ENCODE measurements around the gene AMPD3. TPM values are rescaled to one million over a fixed set of nuclear protein-coding genes. Genes with fewer than 3 reads are reported as not detected.

The AMPD3 gene
- total RNA-seq, 2 experiments from 2014 or later, result 21.4 to 23.3 TPM

DNA sequence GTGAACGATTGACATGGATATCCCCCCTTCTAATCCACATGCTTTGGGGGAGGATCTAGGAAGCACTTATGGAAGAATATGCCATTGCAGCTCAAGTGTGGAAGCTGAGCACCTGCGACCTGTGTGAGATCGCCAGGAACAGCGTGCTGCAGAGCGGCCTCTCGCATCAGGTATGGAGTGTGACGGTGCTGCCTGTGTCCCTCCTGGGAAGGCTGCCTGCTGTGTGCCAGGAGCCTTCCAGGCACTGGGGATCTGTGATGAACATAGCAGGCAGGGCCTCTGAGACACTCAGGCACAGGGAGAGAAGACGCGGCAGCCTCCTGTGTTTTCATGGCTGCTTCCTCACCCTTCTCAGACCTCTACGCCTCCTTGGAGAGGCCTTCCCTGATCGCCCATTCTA lies 49.4 kb downstream of the AMPD3 start:
- H3K4me1 Mint-ChIP-seq, result no peaks in the 10 kb centered on the region
- CTCF ChIA-PET, result no interaction called here
- H3K27me3 Mint-ChIP-seq, result no peaks in the 10 kb centered on the region
- peaks cover 43% of the 10 kb centered on the region for H3K36me3 Mint-ChIP-seq (ENCODE audit: low read depth)
- H3K9me3 Mint-ChIP-seq, result no peaks in the 10 kb centered on the region
- no peak overlapping the region for H3K27ac Mint-ChIP-seq
- POLR2A ChIA-PET, result interaction anchor here (0.8 kb wide), 1 partner anchor 89 kb away, joined by 3 read pairs; no protein-coding TSS in a partner anchor
- DNase-seq, result no peak
- H3K4me3 Mint-ChIP-seq, result no peak overlapping the region

DNA sequence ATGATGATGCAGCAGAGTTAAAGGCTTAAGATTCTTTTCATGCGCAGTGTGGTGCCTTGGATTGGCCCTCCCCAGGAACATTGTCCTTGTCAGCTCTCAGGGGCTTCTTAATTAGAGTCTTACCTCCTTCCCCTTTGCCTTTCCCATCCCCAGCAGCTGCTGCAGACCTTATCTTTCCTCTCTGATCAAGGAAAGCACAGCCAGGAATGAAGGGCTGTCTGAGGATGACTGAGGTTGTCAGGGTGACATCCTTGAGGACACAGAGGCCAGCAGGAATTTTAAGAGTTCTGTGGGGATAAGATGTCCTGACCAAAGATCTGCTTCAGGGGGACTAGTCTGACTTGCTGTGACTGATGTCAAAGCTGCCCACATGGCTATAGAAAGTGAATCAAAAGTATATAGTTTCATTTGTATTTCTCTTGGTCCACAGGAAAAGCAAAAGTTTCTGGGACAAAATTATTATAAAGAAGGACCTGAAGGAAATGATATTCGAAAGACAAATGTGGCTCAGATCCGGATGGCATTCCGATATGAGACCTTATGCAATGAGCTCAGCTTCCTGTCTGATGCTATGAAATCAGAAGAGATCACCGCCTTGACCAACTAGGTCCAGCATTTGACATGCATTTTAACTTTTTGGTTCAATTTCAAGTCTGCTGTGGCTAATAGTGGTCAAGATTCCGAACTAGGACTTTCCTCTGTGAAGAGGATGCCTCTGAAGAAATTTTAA lies 50.4 kb downstream of the AMPD3 start:
- H3K4me3 Mint-ChIP-seq, result no peak overlapping the region
- no peaks in the 10 kb centered on the region for H3K4me1 Mint-ChIP-seq
- no peaks in the 10 kb centered on the region for H3K9me3 Mint-ChIP-seq
- ChIA-PET POLR2A (no interaction called here), CTCF (interaction anchor here (1.2 kb wide), 1 partner anchor 92 kb away, joined by 3 read pairs; no protein-coding TSS in a partner anchor)
- H3K27ac Mint-ChIP-seq, result no peak overlapping the region
- peaks cover 38% of the 10 kb centered on the region for H3K36me3 Mint-ChIP-seq (ENCODE audit: low read depth)
- DNase-seq, result no peak
- no peaks in the 10 kb centered on the region for H3K27me3 Mint-ChIP-seq

DNA sequence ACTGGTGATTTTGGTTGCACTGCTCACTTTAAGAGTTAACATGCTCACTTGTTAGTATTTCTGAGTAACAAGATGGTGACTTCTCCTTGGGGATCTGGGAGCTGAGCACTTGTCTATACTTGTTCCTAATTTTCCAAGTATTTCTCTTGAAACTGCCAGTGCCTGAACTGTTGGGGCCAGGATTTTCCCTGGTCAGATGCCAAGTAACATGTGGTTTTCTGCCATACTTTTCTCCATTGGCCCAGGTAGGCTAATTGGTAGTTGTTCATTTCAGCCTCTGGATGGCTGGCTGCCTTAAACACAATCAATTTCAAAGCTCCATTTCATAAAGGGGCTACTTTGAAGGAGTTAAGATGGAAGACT lies 50.9 kb downstream of the AMPD3 start:
- ChIA-PET POLR2A (no interaction called here), CTCF (interaction anchor here (1.2 kb wide), 1 partner anchor 92 kb away, joined by 3 read pairs; no protein-coding TSS in a partner anchor)
- Mint-ChIP-seq H3K9me3 (no peaks in the 10 kb centered on the region), H3K27me3 (no peaks in the 10 kb centered on the region), H3K27ac (no peak overlapping the region), H3K4me3 (no peak overlapping the region), H3K36me3 (ENCODE audit: low read depth) (peaks cover 36% of the 10 kb centered on the region), H3K4me1 (no peaks in the 10 kb centered on the region)
- DNase-seq, result no peak

DNA sequence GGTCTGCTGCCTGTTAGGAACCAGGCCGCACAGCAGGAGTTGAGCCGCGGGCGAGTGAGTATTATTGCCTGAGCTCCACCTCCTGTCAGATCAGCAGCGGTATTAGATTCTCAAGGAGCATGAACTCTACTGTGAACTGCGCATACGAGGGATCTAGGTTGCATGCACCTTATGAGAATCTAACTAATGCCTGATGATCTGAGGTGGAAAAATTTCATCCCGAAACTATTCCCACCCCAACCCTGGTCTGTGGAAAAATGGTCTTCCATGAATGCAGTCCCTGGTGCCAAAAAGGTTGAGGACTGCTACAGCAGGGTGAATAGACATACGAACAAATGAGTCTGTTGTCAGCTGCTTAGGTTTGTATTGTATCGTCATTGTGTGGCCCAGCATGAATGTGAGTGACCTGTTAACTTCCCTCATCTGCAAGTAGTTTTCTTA lies 56.1 kb downstream of the AMPD3 start:
- Mint-ChIP-seq H3K9me3 (no peaks in the 10 kb centered on the region), H3K4me3 (no peak overlapping the region), H3K4me1 (peaks cover 8% of the 10 kb centered on the region), H3K27me3 (no peaks in the 10 kb centered on the region), H3K36me3 (ENCODE audit: low read depth) (peaks cover 16% of the 10 kb centered on the region), H3K27ac (no peak overlapping the region)
- ChIA-PET POLR2A (no interaction called here), CTCF (interaction anchor here (1.0 to 2.5 kb wide), 4 partner anchors 30 to 143 kb away, joined by 3 to 11 read pairs (median 4); partner anchors contain the start of gene RNF141)
- DNase-seq, result no peak

DNA sequence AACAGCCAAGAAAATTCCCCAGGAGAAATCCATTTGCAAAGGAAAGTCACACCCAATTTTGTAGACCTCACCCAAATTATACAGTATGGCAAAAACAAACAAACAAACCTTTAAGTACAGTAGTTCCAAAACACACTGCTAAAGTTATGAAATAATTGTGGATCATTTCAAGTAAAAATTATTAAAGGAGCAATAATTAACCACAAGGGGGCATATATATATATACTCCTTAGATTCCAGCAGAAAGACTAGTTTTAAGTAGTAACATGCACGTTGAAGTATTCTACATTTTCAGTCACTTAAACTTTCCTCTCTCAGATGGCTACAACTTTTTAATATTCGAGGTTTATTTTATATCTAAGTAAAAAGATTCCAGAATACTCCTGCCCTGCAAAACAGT lies 59.1 kb downstream of the AMPD3 start:
- H3K27ac Mint-ChIP-seq, result no peak overlapping the region
- POLR2A ChIA-PET, result no interaction called here
- no peak for DNase-seq
- H3K4me1 Mint-ChIP-seq, result peaks cover 8% of the 10 kb centered on the region
- CTCF ChIA-PET, result interaction anchor here (2.1 kb wide), 1 partner anchor 101 kb away, joined by 5 read pairs; no protein-coding TSS in a partner anchor
- no peak overlapping the region for H3K4me3 Mint-ChIP-seq
- H3K9me3 Mint-ChIP-seq, result no peaks in the 10 kb centered on the region
- H3K27me3 Mint-ChIP-seq, result no peaks in the 10 kb centered on the region
- peaks cover 29% of the 10 kb centered on the region for H3K36me3 Mint-ChIP-seq (ENCODE audit: low read depth)

DNA sequence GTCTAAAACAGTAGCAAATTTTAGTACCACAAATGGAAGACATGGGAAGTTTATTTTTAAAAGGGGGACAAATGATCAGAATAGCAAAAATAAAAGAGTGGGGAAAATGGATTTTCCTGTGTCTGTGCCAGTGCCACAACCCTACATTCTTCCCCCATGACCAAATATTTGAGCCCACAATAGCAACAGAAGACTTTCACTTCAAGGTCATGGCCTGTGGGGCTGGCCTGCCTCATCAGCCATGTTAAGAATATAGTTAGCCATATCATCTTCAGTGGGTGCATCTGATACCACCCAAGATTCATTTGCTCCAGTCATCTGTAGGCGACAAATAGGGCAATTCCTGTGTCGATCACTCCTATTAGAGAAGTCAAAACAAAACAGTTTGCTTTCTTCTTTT lies 59.6 kb downstream of the AMPD3 start:
- POLR2A ChIA-PET, result no interaction called here
- DNase-seq, result no peak
- H3K27me3 Mint-ChIP-seq, result no peaks in the 10 kb centered on the region
- no peak overlapping the region for H3K4me3 Mint-ChIP-seq
- peaks cover 8% of the 10 kb centered on the region for H3K4me1 Mint-ChIP-seq
- CTCF ChIA-PET, result no interaction called here
- no peaks in the 10 kb centered on the region for H3K9me3 Mint-ChIP-seq
- no peak overlapping the region for H3K27ac Mint-ChIP-seq
- peaks cover 31% of the 10 kb centered on the region for H3K36me3 Mint-ChIP-seq (ENCODE audit: low read depth)

DNA sequence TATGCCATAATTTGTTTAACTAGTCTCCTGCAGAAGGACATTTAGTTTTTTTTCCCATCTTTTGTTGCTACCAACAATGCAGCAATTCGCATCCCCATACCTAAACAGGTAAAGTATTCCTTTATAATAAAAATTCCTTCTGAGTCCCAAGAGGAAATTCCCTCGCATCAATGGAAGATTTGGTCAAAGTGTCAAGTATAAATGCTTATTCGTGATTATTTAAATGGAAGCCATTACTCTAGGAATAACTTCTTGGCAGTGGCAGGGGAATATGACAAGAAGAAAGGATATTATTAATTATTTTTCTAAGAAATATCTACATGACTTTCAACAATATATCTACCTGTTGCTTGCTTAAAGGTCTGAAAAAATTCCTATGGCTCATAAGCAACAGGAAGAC lies 60.4 kb downstream of the AMPD3 start:
- Mint-ChIP-seq H3K4me3 (no peak overlapping the region), H3K9me3 (no peaks in the 10 kb centered on the region), H3K36me3 (ENCODE audit: low read depth) (peaks cover 33% of the 10 kb centered on the region), H3K4me1 (peaks cover 8% of the 10 kb centered on the region), H3K27ac (no peak overlapping the region), H3K27me3 (no peaks in the 10 kb centered on the region)
- CTCF ChIA-PET, result interaction anchor here (0.6 to 3.1 kb wide), 2 partner anchors 26 to 213 kb away, joined by 4 to 21 read pairs; partner anchors contain the start of gene RNF141
- POLR2A ChIA-PET, result no interaction called here
- DNase-seq, result no peak

DNA sequence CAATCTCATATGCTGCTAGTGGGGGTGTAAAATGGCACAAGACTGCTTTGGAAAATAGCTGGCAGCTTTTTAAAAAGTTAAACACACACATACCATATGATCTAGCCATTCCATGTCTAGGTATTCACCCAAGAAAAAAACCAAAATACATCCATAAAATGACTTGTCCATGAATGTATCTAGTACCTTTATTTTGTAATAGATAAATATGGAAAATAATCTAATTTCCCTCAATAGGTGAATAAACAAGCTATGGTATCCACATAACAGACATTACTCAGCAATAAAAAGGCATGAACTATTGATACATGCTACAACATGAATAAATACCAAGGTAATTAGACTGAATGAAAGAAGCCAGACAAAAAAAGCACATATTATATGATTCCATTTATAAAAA lies 63.1 kb downstream of the AMPD3 start:
- no peak overlapping the region for H3K27ac Mint-ChIP-seq
- ChIA-PET POLR2A (no interaction called here), CTCF (interaction anchor here (3.1 kb wide), 1 partner anchor 23 kb away, joined by 21 read pairs; the partner anchor contains the start of gene RNF141)
- H3K36me3 Mint-ChIP-seq (ENCODE audit: low read depth), result peaks cover 37% of the 10 kb centered on the region
- DNase-seq, result no peak
- H3K4me1 Mint-ChIP-seq, result peaks cover 1% of the 10 kb centered on the region
- no peaks in the 10 kb centered on the region for H3K27me3 Mint-ChIP-seq
- no peaks in the 10 kb centered on the region for H3K9me3 Mint-ChIP-seq
- H3K4me3 Mint-ChIP-seq, result no peak overlapping the region

DNA sequence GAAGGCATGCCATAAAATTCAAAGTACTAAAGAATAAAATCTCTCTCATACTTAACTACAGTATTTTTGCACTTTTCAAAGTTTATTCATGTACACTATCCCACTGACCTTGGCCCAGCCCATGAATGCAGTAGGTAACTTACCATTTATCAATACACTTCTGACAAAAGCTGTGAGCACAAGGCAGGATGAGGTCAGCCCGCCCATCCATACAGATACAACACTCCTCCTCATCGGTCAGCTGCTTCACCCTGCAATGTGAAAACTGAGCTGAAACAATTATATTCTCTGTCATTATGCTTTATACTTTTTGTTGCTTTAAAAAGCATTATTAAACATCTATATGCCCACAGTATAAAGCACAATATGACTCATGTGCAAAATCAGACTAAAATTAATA lies 63.8 kb downstream of the AMPD3 start:
- POLR2A ChIA-PET, result no interaction called here
- H3K36me3 Mint-ChIP-seq (ENCODE audit: low read depth), result peaks cover 41% of the 10 kb centered on the region
- CTCF ChIA-PET, result interaction anchor here (3.4 kb wide), 1 partner anchor 23 kb away, joined by 30 read pairs; the partner anchor contains the start of gene RNF141

DNA sequence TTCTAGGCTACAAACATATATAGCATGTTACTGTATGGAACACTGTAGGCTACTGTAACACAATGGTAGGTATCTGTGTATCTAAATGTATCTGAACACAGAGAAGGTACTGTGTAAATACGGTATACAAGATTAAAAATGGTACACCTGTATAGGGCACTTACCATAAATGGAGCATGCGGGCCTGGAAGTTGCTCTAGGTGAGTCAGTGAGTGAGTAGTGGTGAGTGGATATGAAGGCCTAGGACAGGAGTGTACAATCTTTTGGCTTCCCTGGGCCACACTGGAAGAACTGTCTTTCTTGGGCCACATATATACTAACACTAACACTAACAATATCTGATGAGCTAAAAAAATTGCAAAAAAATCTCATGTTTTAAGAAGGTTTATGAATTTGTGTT lies 64.6 kb downstream of the AMPD3 start:
- ChIA-PET CTCF (interaction anchor here (3.4 kb wide), 1 partner anchor 22 kb away, joined by 30 read pairs; the partner anchor contains the start of gene RNF141), POLR2A (interaction anchor here (0.9 to 2.1 kb wide), 2 partner anchors 21 to 106 kb away, joined by 3 to 6 read pairs; partner anchors contain the start of gene RNF141)
- DNase-seq, result no peak
- no peak overlapping the region for H3K27ac Mint-ChIP-seq
- H3K27me3 Mint-ChIP-seq, result no peaks in the 10 kb centered on the region
- H3K36me3 Mint-ChIP-seq (ENCODE audit: low read depth), result peaks cover 41% of the 10 kb centered on the region
- no peak overlapping the region for H3K4me3 Mint-ChIP-seq
- no peaks in the 10 kb centered on the region for H3K4me1 Mint-ChIP-seq
- H3K9me3 Mint-ChIP-seq, result no peaks in the 10 kb centered on the region

More for the DNA sequence above, 63.8 kb downstream of the AMPD3 start:
- DNase-seq, result no peak
- H3K9me3 Mint-ChIP-seq, result no peaks in the 10 kb centered on the region
- no peaks in the 10 kb centered on the region for H3K4me1 Mint-ChIP-seq
- no peaks in the 10 kb centered on the region for H3K27me3 Mint-ChIP-seq
- H3K4me3 Mint-ChIP-seq, result no peak overlapping the region
- H3K27ac Mint-ChIP-seq, result no peak overlapping the region

DNA sequence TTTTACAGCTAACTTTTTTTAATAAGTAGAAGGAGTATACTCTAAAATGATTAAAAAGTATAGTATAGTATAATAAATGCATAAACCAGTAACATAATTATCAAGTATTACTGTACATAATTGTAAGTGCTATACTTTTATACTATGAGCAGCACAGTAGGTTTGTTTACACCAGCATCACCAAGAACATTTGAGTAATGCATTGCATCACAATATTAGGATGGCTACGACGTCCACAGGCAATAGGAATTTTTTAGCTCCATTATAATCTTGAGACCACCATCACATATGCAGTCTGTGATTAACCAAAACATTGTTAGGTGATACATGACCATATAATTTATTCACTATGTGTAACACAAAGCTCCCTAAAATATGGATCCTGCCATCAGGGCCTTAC lies 65.5 kb downstream of the AMPD3 start:
- no peaks in the 10 kb centered on the region for H3K4me1 Mint-ChIP-seq

DNA sequence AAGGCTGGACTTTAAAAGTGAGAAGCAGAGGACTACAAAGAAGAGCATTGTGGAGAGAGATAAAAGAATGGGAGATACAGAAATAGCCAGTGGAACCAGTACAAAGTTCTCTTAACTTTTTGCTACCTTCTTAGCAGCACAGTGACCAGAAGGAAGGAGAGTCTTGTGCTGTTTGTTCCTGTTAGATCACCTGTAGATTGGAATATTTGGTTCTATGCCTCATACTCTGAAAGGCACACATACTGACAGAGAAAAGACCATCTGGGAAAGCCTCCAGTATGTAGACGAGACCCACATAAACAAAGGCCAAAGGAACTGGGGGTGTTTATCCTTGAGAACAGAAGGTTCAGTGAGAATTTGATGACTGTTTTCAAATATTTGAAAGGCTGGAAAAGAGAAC lies 67.2 kb downstream of the AMPD3 start:
- Mint-ChIP-seq H3K27ac (no peak overlapping the region), H3K4me1 (peaks cover 11% of the 10 kb centered on the region), H3K27me3 (no peaks in the 10 kb centered on the region), H3K4me3 (no peak overlapping the region), H3K9me3 (no peaks in the 10 kb centered on the region), H3K36me3 (ENCODE audit: low read depth) (peaks cover 42% of the 10 kb centered on the region)
- no peak for DNase-seq
- ChIA-PET CTCF (no interaction called here), POLR2A (no interaction called here)

More for the DNA sequence above, 65.5 kb downstream of the AMPD3 start:
- CTCF ChIA-PET, result interaction anchor here (3.4 kb wide), 1 partner anchor 21 kb away, joined by 30 read pairs; the partner anchor contains the start of gene RNF141
- no peak overlapping the region for H3K27ac Mint-ChIP-seq
- H3K9me3 Mint-ChIP-seq, result no peaks in the 10 kb centered on the region
- peaks cover 39% of the 10 kb centered on the region for H3K36me3 Mint-ChIP-seq (ENCODE audit: low read depth)
- no peak for DNase-seq
- H3K27me3 Mint-ChIP-seq, result no peaks in the 10 kb centered on the region
- no peak overlapping the region for H3K4me3 Mint-ChIP-seq
- POLR2A ChIA-PET, result interaction anchor here (1.2 to 2.1 kb wide), 2 partner anchors 20 to 29 kb away, joined by 3 to 6 read pairs; partner anchors contain the start of gene RNF141

DNA sequence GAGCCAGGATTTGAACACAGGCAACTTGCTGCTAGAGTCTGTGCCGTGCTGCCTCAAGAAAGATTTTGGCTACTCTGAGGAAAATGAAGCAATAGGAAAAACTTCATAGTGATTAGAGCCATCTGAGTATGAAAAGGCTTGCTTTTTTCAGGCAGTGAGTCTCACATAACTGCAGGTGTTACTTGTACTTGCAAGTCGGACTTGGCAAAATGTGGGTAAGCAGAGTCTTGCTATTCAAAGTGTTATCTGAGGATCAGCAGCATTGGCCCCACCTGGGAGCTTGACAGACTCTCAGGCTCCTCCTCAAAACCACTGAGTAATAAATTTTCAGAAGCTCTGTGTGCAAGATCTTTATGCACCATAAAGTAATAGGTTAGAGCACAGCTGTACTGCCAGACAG lies 67.9 kb downstream of the AMPD3 start:
- Mint-ChIP-seq H3K4me1 (peaks cover 15% of the 10 kb centered on the region), H3K27me3 (no peaks in the 10 kb centered on the region), H3K9me3 (no peaks in the 10 kb centered on the region), H3K27ac (no peak overlapping the region), H3K4me3 (no peak overlapping the region), H3K36me3 (ENCODE audit: low read depth) (peaks cover 43% of the 10 kb centered on the region)
- DNase-seq, result no peak
- POLR2A ChIA-PET, result interaction anchor here (0.9 kb wide), 1 partner anchor 64 kb away, joined by 3 read pairs; no protein-coding TSS in a partner anchor
- CTCF ChIA-PET, result interaction anchor here (0.8 to 1.6 kb wide), 3 partner anchors 19 to 117 kb away, joined by 3 to 4 read pairs (median 3); no protein-coding TSS in a partner anchor
